ENCODE results near the gene TUBB2A.

The TUBB2A gene

DNA sequence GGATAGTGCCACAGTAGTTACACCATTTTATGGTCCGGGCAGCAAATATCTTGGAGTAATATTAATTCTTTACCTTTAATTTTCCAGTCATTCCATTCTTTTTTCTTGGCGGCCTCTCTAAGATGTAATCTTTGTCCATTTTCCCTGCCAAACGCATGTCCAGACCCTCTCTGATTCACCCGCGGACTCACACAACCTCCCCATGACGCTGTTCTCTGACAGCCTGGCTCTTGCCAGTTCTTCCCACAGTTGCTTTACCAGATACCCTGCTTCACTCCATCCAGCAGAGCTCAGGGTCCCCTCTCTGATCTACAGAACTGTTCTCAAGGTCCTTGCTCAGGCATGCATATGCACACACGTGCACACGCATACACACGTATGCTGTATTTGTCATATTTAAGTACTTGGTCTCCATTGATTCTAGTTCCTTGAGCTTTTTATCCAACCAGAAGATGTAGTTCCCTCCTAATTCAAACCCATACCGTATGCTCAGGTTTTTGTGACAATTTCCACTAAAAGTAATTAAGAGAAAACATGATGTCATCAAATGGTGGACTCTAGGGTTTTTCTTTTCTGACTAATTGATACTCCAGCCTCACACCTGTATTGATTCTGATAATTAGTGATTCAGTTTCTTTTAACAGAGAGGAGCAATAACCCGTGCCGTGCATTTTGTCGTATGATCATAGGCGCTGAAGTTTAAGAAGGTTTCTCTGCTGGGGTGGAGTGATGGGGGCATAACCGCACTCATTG, 28.8 kb downstream of the TUBB2A start:
- Histone ChIP-seq H3K9ac (no peak overlapping the region), H2AFZ (no peak overlapping the region), H3K9me3 (ENCODE audit: control insufficient read depth, low read length) (no peaks in the 10 kb centered on the region), H3K79me2 (peaks cover 2% of the 10 kb centered on the region), H3K4me1 (peaks cover 3% of the 10 kb centered on the region), H3K36me3 (ENCODE audit: control insufficient read depth, insufficient read depth, low read length) (no peaks in the 10 kb centered on the region), H3K27ac (no peak overlapping the region), H3K27me3 (ENCODE audit: control insufficient read depth, insufficient read depth, low read length) (no peaks in the 10 kb centered on the region), H3K4me2 (ENCODE audit: low read length) (no peak overlapping the region), H3K4me3 (ENCODE audit: low read depth, low read length) (no peak overlapping the region)
- no peak for TF ChIP-seq CTCF (IDR thresholded peaks at IDR 0.05)

- no peak overlapping the region for H3K4me3 ChIP-seq (ENCODE audit: low read depth, low read length)
- no peak overlapping the region for H3K9ac ChIP-seq
- H3K36me3 ChIP-seq (ENCODE audit: control insufficient read depth, insufficient read depth, low read length), result no peaks in the 10 kb centered on the region
- no peaks in the 10 kb centered on the region for H3K9me3 ChIP-seq (ENCODE audit: control insufficient read depth, low read length)
- peak overlapping the region; percentile 9 for H2AFZ ChIP-seq
- no peak for TF ChIP-seq CTCF (IDR thresholded peaks at IDR 0.05)
- peak overlapping the region; percentile 9 for H3K27ac ChIP-seq
- peaks cover 2% of the 10 kb centered on the region for H3K79me2 ChIP-seq
- H3K4me1 ChIP-seq, result peaks cover 3% of the 10 kb centered on the region
- H3K4me2 ChIP-seq (ENCODE audit: low read length), result no peak overlapping the region
- no peaks in the 10 kb centered on the region for H3K27me3 ChIP-seq (ENCODE audit: control insufficient read depth, insufficient read depth, low read length)
These were observed 31.5 kb downstream of the TUBB2A start for GRCh38 chr6:3125815-3126214.

DNA sequence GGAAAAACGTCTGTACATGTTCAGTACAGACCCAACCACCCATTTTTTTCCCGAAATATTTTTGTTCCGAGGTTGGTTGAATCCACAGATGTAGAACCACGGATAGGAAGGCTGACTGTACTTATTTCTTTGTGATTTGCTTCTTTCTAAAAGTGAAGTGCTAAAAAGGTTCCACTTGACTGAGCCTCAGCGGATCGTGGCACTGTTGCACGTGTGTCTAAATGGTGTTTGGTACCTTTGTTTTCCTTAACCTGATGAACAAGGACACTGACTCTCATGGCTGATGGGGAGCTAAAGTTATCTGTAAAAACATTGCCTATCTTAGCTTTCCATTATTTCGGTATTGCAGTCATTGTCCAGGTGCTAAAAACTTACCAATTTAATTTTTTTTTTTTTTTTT, 32.7 kb downstream of the TUBB2A start:
- H3K9me3 ChIP-seq (ENCODE audit: control insufficient read depth, low read length), result no peaks in the 10 kb centered on the region
- no peaks in the 10 kb centered on the region for H3K27me3 ChIP-seq (ENCODE audit: control insufficient read depth, insufficient read depth, low read length)
- H3K9ac ChIP-seq, result no peak overlapping the region
- H3K4me2 ChIP-seq (ENCODE audit: low read length), result no peak overlapping the region
- TF ChIP-seq CTCF (IDR thresholded peaks at IDR 0.05), result no peak
- no peak overlapping the region for H3K27ac ChIP-seq
- H3K4me1 ChIP-seq, result peaks cover 4% of the 10 kb centered on the region
- H3K79me2 ChIP-seq, result no peaks in the 10 kb centered on the region
- no peak overlapping the region for H2AFZ ChIP-seq
- no peak overlapping the region for H3K4me3 ChIP-seq (ENCODE audit: low read depth, low read length)
- no peaks in the 10 kb centered on the region for H3K36me3 ChIP-seq (ENCODE audit: control insufficient read depth, insufficient read depth, low read length)

DNA sequence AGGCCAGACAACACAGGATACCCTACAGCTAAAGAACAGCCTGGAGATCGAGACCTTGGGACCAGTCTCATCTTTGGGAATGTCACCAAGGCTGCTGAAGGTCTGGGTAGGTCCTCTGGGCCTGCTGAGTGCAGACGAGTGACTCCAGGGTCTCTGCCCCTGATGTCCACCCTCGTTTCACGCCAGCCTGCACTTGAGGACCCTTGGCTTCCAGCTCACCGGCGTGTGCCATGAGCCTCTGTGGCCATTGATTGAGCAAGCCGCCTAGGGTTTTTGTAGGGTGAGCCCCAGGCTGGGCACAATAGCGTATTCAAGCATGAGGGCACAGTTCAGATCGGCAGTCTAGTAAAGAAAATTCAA, 34.5 kb downstream of the TUBB2A start:
- Histone ChIP-seq H3K27me3 (ENCODE audit: control insufficient read depth, insufficient read depth, low read length) (no peaks in the 10 kb centered on the region), H3K27ac (no peak overlapping the region)
- TF ChIP-seq CTCF (IDR thresholded peaks at IDR 0.05), result no peak

GRCh38 chr6:3120765-3121089, 36.6 kb downstream of the TUBB2A start:
- Histone ChIP-seq H3K27me3 (ENCODE audit: control insufficient read depth, insufficient read depth, low read length) (no peaks in the 10 kb centered on the region), H3K27ac (no peak overlapping the region), H3K79me2 (no peaks in the 10 kb centered on the region), H3K36me3 (ENCODE audit: control insufficient read depth, insufficient read depth, low read length) (no peaks in the 10 kb centered on the region), H3K4me2 (ENCODE audit: low read length) (no peak overlapping the region), H2AFZ (no peak overlapping the region), H3K4me1 (peaks cover 10% of the 10 kb centered on the region), H3K9ac (no peak overlapping the region), H3K9me3 (ENCODE audit: control insufficient read depth, low read length) (no peaks in the 10 kb centered on the region), H3K4me3 (ENCODE audit: low read depth, low read length) (no peak overlapping the region)
- no peak for TF ChIP-seq CTCF (IDR thresholded peaks at IDR 0.05)

More for the DNA sequence above, 34.5 kb downstream of the TUBB2A start:
- H3K36me3 ChIP-seq (ENCODE audit: control insufficient read depth, insufficient read depth, low read length), result no peaks in the 10 kb centered on the region
- H3K4me3 ChIP-seq (ENCODE audit: low read depth, low read length), result no peak overlapping the region
- no peaks in the 10 kb centered on the region for H3K9me3 ChIP-seq (ENCODE audit: control insufficient read depth, low read length)
- H2AFZ ChIP-seq, result no peak overlapping the region
- no peak overlapping the region for H3K4me2 ChIP-seq (ENCODE audit: low read length)
- H3K79me2 ChIP-seq, result no peaks in the 10 kb centered on the region
- H3K4me1 ChIP-seq, result peaks cover 10% of the 10 kb centered on the region
- H3K9ac ChIP-seq, result no peak overlapping the region

Data from parathyroid adenoma (tissue), 2 donors.